HG03439 (cell line): ENCODE measurements around the gene C14orf39.
A peak's percentile ranks its signal among the peaks of the same experiment; 100 is the strongest.

ENCODE experiments used
- ATAC-seq: cut with Tn5 transposase; IDR thresholded peaks from one replicate; pipeline ENCODE4 v1.9.1; 2021; ENCODE audit warnings: mild to moderate bottlenecking, moderate library complexity; ENCODE audit not compliant: unreplicated experiment

The C14orf39 gene, protein sequence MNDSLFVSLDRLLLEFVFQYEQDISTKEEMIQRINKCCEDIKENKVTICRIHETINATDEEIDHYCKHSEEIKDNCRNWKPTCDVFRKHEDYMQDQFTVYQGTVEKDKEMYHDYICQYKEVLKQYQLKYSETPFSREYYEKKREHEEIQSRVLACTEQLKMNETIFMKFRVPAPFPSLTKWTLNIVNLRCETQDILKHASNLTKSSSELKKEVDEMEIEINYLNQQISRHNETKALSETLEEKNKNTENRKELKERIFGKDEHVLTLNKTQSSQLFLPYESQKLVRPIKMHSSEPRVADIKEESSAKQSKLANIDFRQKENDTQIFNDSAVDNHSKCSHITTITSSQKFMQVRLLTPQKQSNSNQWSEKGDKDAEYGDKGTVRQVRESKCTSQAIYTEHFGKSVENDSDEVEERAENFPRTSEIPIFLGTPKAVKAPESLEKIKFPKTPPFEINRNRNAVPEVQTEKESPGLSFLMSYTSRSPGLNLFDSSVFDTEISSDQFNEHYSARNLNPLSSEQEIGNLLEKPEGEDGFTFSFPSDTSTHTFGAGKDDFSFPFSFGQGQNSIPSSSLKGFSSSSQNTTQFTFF

DNA sequence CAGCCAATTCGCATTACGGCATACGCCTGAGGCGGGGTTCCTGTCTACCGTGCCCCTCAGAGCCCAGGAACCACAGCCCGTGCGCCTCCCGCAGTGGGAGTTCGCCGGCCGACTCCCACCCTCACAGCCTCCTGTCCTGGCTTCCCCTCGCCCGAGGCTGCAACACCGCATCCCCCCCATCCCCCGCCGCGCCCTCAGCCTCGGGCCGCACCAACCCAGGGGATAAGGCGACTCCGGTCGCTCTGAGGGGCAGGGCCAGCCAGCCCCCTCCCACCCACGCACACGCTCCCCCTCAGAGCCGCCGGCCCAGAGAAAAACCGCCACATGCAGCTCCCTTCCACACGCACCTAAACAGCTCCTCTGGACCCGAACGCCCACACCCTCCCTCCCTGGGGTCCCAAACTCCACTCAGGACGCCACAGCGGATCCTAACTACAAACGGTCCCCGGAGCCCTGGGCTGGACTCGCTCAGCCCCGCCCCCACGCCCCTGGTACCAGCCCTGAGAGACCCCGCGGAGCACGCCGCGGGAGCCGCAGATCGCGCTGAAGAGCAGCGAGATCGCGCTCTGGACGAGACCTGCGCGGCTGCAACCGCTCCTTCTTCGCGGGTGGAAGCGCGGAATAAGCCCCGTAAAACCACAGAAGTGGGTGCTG is at the start of gene C14orf39:
TSS of gene C14orf39 (minus strand) at position 466 of the 654 bp plus-strand sequence. CDS start 985 bp downstream, outside the sequence.
- no peak for ATAC-seq

DNA sequence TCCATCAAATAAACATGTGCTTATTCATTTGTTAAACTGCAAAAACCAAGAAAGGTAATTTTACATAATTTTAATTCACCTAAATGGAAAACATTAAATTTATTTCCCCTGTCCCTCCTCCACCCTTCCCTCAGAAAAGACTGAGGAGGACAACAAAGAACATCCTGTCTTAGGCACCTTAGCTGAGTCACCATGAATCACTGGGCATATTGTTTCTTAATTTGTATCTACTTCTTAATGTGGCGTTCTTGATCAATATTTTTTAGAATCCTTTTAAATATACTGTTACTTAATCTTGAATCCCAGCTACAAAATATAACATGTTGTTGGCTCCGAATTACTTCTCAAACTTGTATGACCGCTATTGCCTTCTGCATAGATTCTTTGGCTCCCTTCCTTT is 46.6 kb upstream of the C14orf39 start:
- ATAC-seq, result no peak

- no peak for ATAC-seq
Measured at GRCh38 chr14:60515511-60516289, 29.8 kb upstream of the C14orf39 start.

DNA sequence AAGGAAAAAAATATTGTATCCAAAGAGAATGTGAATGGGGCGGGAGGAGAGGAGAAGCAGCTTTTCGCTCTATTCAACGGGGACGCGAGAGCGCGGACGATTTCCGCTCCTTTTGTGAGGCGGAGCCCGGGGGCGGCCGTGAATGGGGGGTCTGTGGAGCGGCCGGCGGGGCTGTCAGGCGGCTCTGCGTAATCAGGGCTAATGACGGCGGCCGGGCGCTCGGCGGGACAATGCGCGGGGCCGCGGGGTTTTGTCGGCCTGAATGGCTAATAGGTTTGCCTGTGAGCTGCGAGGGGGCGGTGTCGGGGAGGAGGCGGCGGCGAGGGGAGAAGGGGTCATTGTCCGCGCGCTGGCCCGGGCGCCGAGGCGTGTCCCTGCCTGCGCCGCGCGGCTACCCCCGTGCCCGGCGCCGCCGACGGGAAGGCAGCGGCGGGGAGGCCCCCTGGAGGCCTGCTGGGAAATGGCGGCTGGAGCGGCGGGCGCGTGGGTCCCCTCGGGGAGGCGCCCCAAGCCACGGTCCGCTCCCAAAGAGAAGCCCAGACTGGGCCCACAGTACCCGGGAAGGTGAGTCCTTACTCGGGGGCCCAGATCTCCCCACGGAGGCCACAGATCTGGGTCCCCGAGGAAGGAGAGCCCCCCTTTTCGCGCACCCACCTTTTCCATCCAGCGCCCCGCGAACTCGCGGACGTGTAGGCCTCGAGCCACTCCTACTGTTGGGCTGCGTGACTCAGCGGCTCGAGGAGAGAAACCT is 29.1 kb upstream of the C14orf39 start:
- peak; percentile 59 for ATAC-seq

- no peak for ATAC-seq
Measured at GRCh38 chr14:60514378-60514740, 28.5 kb upstream of the C14orf39 start.

DNA sequence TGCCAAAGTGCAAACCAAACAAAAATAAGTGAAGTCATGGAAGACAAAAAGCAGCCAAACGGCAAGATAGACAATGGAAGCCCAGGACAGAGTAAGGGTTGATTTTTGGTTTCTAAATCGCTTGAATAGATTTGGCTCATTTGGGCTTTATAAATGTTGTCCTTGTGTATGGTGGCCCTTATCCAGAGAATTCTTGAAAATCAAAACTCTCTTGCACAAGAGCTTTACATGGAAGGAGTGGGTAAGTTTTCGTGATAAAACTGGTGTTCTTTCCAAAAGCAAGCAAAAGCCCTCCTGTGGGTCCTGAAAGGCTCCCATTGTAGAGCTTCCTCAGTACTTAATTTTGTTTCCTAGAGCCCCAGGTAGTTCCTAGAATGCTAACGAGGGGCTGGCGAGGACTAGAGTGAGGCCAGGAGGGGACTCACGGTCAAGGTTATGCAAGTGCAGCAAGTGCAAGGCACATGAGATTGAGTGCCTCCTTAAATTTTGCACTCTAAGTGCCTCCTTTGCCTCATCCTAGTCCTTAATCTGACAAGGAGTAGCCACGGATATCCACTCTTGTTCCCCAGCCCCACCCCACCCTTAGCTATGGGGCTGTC is 27.2 kb upstream of the C14orf39 start:
- ATAC-seq, result no peak

DNA sequence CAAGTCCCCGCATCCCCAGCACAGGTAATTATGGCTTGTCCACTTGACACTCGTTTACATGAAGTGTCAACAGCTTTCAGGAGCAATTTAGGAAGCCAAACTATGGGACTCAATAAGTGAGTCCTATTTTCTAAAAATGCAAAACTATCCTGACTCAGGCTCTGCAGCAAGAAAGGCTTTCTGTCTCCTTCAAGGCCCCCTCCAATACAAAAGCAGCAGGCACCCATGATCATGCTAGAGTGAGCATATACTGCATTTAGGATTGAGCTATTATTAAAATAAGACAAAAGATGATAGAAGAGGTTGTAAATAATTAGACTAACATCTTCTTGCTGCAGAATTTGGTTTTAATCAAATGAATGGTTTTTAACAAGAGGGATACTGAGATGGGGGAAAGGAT is 26.3 kb upstream of the C14orf39 start:
- no peak for ATAC-seq

GRCh38 chr14:60510951-60511599 is 25.2 kb upstream of the C14orf39 start:
- no peak for ATAC-seq

- ATAC-seq, result no peak
Measured at GRCh38 chr14:60510254-60510950, 24.5 kb upstream of the C14orf39 start.

GRCh38 chr14:60509438-60510253 is 23.8 kb upstream of the C14orf39 start:
- no peak for ATAC-seq

GRCh38 chr14:60508707-60509437 is 23.0 kb upstream of the C14orf39 start, which contains the start of gene SIX6:
Gene SIX6, plus strand, starts transcription at chr14:60509146. Its CDS starts 253 bp downstream, at chr14:60509399.
- ATAC-seq, result no peak

DNA sequence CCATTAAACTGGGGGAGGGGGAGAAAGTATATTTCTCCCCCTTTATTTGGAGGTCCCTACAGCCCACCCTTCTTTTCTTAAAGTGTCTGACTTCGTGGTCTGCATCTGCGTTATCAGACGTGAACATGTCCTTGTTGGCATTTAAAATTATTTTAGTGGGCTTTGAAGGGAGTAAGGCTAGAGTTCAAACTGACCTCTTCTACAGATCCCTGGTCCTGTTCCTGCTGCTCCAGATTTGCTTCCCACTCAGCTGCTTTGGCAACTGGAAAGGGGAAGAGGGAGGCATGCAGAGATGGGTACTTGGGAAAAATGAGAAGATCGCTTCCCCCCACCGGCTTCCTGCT is 22.5 kb upstream of the C14orf39 start:
- no peak for ATAC-seq

DNA sequence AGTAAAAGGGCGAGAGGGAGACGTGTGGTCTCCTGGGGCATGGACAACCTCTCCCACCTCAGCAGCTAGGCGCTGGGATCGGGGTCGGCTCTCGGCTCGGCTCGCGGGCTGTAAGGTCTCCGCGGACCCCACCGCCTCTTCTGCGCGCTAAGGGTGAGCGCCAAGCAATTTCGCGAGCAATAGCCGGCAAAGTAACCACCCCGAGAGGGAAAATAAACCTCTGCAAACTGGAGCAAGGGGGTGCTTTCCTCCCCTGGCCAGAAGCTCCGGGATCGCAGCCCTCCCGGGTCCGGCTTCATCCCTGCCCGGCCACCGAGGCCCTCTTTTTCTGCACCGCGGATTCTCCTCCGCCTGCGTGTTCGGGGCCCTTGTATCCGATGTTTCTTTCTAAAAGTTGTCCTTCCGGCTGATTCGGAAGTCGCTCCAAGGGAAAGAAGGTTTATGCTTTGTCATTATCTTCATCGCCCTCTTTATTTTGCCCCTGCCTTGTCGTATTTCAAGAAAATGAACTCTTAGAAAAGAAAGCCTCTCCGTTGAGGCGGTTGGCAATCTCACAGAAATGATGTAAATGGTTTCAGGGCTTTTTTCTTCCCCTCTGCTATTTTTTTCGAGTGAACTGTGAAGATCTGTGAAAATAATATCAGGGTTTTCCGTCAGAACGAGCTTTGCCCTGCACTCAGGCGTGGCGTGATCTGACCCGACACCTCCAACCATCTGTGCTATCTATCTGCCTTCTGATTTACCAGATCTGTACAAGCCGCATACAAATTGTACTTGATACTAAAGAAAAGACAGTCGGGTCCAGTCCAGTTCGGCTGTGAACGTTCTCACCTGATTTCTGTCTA is 21.3 kb upstream of the C14orf39 start:
- no peak for ATAC-seq

GRCh38 chr14:60506462-60506984 is 20.7 kb upstream of the C14orf39 start:
- no peak for ATAC-seq

GRCh38 chr14:60506010-60506409 is 20.1 kb upstream of the C14orf39 start:
- no peak for ATAC-seq

DNA sequence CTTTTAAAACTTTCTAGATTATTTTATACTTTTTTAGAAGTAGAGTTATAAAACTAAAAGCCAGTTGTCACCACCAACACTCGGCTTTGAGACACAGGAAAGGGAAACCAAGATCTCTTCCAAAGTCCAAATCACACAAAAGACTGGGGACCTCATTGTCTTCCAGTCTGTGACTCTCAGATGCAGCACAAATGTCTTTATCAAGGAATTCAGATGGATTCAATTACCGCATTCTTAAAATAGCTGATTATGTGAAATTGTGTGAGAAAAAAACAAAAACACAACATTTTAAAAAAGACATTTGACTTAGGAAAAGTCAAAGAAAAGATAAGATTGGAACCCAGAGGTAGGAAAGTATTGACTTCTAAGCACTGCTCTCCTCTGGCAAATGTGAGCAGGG is 19.6 kb upstream of the C14orf39 start:
- ATAC-seq, result no peak
